Activated T-cell treated with anti-CD3 and anti-CD28 coated beads, Interleukin-2, amount 50 U/mL, for 1 hour (primary cell): ENCODE data around the gene UBR1.
"Not testable (repeated sequence)": the region's sequence is repeated elsewhere in the genome, so short reads cannot be mapped to it uniquely, and the experiment has no call there.

Source experiments
- DNase-seq: peaks from one replicate; pipeline ENCODE4 v3.0.0-alpha.2; 2020

Gene UBR1

DNA sequence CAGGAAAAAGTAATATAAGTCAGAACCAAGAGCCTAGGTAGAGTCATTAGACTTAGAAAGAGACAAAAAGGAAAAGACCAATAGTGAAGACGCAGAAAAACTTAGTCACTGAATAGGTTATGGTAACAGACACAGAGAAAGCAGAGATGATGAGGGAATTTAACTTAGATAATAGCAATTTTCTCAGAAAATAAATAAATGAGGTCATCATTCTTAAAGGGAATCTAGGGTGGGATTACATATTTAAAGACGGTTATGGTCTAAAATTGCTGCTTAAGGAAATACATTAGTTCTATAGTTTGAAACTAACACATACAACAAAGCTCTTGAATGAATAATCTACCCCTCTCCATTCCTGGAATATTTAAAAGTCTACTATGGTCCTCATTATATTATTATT, 59.4 kb downstream of the UBR1 start:
- no peak for DNase-seq

DNA sequence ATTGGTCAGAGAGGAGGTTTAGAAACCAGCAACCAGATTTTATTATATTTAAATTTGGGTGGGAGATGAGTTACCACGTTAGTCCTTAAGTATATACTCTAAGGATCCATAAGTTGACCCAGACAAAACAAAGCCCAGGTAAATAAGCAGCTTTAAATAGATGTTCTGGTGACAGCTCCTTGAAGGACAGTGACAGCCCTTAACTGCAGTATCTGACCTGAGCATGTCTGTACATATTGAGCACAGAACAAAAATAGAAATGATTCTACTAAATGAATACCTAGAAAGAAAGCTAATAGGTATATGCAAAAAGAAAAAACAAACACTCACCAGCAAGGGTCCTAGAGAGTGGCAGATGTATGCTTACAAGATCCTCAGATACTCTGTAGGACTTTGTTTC, 63.0 kb downstream of the UBR1 start:
- DNase-seq, result no peak

DNA sequence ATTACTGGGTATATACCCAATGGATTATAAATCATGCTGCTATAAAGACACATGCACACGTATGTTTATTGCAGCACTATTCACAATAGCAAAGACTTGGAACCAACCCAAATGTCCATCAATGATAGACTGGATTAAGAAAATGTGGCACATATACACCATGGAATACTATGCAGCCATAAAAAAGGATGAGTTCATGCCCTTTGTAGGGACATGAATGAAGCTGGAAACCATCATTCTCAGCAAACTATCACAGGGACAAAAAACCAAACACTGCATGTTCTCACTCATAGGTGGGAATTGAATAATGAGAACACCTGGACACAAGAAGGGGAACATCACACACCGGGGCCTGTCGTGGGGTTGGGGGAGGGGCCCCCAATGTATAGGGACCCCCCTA, 64.8 kb downstream of the UBR1 start:
- not testable (repeated sequence) for DNase-seq

DNA sequence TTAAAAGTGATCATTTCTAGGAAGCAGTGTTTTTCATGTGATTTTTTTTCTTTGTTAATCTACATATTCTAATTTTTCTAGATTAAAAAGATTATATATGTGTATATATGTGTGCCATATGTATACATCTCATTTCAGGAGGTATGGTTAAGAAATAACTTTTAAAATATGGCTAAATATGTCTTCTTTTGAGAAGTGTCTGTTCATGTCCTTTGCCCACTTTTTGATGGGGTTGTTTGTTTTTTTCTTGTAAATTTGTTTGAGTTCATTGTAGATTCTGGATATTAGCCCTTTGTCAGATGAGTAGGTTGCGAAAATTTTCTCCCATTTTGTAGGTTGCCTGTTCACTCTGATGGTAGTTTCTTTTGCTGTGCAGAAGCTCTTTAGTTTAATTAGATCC, 70.6 kb downstream of the UBR1 start:
- not testable (repeated sequence) for DNase-seq

DNA sequence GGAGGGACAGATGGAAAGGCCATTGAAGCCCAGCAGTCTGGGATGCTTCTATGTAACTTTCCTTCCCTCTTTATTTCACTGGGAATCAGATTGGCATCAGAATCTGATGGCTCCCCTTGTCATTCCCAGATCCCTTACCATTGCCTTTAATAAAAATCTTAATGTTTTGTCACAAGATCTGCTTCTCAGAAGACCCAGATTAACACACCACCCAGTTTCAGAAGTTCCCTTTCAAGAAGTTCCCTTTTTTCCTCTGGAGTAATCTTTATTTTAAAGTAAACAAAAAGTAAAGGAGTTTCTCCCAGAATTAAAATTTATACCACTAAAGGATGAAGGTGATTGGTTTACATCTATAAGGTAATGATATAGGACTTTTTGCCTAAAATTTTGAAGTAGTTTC, 76.4 kb downstream of the UBR1 start:
- no peak for DNase-seq

DNA sequence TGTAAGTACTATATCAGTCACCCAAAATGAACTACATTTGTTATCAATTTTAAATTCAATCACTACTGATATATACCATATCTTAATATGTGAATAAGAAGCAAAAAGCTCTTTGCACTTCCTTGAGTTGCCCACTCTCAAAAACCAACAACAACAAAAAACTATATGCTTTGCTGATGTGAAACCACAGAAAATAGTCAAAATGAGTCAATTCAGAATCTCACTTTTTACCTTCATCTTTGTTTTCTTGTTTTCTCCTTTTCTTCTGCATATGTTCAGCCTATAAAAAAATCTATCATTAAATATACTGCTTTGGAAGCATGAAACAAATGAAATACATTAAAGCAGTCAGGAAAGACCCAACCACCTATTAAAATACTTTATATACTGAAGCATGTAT, 80.7 kb downstream of the UBR1 start:
- no peak for DNase-seq

DNA sequence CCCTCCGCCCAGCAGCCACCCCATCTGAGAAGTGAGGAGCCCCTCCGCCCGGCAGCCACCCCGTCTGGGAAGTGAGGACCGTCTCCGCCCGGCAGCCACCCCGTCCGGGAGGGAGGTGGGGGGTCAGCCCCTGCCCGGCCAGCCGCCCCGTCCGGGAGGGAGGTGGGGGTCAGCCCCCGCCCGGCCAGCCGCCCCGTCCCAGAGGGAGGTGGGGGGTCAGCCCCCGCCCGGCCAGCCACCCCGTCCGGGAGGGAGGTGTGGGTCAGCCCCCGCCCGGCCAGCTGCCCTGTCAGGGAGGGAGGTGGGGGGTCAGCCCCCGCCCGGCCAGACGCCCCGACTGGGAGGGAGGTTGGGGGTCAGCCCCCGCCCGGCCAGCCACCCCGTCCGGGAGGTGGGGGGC, 91.2 kb downstream of the UBR1 start:
- DNase-seq, result not testable (repeated sequence)

DNA sequence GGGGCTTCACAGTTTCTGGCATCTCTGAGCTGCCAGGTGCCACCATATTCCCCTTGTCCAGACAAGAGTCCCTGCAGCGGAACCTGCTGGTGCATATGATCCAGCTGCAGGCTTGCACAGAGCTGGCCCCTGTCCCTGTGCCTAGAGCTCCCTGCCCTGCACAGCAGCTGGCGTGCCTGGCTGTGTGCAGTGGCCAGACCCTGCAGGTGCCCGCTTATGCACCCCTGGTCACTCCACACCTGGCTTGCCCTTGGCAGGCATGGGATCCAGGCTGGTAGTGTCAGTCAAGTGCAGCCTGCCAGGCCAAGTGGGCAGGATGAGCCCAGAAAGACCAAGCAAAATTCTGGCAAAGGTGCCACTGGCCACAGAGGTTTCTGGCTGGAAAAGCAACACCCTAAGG, 96.6 kb downstream of the UBR1 start:
- DNase-seq, result no peak

DNA sequence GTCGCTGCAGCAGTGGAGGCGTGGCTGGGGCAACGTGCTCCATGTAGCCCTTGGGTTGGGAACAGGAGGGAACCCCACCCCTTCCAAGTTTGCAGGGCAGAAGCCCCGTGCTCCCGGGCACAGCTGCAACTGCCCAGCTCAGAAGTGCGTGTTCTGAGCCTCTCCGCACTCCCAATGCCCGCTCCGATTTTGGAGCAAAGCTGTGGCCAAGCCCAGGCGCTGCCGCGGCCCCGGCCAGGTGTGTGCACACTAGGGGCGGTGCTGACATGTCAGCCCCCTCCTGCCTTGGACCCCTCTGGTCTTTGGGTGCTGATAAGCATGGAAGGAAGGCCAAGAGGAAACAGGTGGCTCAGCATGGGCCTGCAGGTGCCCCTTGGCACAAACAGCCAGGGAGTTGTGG, 97.7 kb downstream of the UBR1 start:
- no peak for DNase-seq

DNA sequence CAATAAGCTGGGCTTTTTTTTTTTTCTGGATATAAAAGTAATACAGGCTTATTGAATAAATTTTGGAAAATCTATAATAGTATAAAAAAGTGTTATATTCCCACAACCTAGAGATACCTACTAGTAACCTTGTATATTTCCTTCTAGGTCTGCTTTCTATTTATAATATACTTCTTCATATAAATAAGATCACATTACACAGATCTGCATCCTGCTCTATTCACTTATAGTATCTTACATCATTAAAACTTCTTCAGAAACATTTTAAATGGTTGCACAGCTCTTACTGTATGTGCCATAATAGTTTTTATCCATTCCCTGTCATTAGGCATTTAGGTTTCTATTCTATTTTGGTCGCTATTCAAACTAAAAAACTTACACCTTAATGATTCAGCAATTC, 98.3 kb downstream of the UBR1 start:
- DNase-seq, result no peak

DNA sequence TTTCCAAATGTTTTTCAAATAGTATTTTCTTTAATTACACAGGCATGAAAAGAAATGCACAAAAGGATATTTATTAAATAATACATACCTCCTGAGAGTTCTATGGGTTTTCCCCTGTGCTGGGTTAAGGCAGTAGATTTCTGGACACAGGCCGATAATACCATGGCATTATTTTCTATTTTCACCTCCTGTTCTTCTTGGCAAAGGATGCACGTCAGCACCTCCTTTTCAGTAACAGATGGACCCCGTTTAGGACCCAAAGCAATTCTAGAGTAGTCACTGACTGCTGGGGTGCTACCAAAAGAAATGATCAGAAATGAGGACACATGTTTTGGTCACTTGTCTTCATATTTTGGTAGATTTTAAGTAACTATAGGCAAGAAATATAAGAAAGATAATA, 98.8 kb downstream of the UBR1 start:
- DNase-seq, result no peak

DNA sequence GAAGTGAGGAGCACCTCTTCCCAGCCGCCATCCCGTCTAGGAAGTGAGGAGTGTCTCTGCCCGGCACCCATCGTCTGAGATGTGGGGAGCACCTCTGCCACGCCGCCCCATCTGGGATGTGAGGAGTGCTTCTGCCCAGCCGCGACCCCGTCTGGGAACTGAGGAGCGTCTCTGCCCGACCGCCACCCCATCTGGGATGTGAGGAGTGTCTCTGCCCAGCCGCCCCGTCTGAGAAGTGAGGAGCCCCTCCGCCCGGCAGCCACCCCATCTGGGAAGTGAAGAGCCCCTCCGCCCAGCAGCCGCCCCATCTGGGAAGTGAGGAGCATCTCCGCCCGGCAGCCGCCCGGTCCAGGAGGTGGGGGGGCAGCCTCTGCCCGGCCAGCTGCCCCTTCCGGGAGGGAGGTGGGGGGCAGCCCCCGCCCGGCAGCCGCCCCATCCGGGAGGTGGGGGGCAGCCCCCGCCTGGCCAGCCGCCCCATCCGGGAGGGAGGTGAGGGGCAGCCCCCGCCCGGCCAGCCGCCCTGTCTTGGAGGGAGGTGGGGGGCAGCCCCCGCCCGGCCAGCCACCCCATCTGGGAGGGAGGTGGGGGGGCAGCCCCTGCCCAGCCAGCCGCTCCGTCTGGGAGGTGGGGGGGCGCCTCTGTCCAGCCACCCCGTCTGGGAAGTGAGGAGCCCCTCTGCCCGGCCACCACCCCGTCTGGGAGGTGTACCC, 100.8 kb downstream of the UBR1 start:
- not testable (repeated sequence) for DNase-seq

DNA sequence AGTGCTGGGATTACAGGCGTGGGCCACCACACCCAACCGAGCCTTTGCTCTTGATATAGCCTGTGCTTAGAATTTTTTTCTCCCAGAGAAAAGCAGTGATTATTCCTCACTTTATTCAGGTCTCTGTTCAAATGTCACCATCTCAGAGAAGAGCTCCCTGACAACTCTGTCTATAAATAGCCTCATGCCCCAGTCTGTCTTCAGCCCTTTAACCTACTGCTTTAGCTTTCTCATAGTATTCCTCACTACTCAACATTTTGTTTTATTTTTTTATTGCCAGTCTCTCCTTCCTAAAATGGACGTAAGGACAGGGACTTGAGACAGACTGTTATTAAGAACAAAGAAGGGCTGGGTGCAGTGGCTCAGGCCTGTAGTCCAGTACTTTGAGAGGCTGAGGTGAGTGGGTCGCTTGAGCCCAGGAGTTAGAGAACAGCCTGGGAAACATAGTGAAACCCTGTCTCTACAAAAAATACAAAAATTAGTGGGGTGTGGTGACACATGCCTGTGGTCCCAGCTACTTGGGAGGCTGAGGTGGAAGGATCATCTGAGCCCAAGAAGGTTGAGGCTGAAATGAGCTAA, 106.5 kb downstream of the UBR1 start:
- no peak for DNase-seq

DNA sequence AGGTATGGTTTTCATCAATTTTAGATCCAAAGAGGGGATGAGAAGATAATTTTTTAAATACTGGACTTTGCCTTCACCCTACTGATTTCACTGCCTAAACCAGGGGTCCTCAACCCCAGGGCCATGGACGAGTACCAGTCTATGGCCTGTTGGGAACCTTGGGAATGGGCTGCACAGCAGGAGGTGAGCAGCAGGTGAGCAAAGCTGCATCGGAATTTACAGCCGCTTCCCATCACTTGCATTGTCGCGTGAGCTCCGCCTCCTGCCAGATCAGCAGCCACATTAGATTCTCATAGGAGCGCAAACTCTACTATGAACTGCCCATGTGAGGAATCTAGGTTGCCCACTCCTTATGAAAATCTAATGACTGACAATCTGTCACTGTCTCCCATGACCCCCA, 109.0 kb downstream of the UBR1 start:
- no peak for DNase-seq

DNA sequence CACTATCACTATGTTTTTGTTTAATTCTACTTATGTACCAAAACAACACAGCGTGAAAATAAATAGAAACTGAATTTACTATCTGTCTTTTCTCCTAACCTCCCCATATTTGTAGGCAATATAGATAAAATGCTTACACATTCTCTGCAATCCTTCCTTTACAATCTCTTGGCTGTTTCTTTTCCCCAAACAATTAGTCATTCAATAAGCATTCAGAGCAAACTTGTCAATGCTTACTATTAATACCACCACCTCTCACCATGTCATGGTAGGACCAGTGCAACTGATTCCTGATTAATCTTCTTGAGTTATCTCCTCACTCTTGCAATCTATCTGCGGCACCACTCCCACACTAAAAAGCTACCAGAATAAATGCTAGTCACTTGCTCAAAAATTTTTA, 111.3 kb downstream of the UBR1 start:
- DNase-seq, result no peak

DNA sequence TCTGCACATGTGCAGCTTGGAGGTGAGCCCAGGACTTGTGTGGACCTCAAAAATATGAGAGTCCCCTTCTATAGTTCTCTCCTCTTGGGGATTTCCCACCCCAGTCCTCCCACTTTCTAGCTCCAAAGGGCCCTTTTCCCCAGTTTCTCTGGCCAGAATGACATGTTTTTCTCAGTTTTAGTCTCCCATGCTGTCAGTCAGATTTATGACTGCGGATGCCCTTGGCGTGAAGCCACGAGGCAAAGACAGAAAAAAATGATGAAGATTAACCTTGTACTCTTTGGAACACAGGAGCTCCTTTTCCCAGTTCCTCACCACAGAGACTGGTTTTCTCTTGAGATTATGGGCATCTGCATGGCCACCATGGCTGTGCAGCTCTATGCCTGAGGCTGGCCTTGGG, 113.2 kb downstream of the UBR1 start:
- no peak for DNase-seq

DNA sequence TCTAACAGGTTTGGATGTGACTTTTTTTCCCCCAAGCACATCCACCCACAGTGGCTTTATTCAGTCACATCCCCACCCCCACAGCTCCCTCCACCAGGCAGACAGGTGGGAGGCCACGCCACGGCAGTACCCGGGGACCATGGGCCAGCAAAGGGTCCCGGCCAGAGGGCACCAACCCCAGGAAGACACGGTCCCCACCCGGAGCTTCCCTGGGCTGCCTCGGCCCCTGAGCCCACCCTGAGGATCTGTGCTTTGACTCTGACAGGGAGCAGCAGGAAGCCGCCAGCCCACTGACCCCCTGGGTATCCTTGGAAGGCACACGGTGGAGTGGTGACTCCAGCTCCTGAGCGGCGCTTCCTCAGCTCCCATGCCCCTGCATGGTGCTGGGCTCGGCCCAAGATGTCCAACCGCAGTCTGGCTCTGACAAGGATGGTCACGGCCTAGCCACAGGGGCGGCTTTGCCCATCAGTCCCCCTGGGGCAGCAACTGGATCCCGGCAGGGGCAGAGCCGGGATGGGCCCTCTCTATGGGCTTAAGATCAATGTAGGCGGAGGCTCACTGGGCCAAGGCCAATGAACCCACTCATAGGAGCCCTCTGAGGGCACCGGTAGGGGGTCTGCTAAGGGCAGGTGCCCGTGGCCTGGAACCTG, 119.0 kb downstream of the UBR1 start:
- no peak for DNase-seq

DNA sequence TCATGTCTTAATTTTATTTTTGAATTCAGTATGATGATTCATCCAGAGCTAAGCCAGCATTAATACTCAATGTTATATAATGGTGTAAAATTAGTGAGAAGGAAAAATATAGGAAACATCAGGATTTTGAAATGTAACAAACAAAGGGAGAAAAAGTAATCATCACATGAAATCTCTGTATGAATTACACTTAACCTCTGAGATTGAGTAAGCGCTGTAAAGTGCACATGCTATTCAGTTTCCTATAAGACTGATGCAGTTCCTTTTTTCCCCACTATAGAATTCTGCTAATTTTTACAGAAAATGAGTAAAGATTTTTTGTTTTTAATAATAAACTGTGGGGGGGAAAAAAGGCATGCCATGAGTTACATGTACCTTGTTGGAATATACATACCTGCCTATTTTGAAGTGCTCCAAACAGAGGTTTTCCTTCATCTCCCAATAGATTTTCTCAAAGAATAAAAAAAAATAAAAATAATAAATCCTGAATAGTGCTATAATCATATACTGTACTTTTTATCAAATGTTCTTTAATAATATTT, 121.3 kb downstream of the UBR1 start:
- DNase-seq, result no peak

DNA sequence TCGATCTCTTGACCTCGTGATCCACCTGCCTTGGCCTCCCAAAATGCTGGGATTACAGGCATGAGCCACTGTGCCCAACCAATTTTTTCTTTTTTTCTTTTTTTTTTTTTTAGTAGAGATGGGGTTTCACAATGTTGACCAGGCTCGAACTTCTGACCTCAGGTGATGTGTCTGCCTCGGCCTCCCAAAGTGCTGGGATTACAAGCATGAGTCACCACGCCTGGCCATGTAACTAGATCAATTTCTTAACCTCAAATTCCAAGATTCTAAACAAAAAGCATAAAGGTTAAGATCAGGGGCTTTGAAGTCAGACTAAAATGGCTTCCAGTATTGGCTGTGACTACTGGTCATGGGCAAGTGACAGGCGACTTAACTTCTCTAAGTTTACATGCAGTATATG, 126.7 kb downstream of the UBR1 start:
- DNase-seq, result not testable (repeated sequence)

DNA sequence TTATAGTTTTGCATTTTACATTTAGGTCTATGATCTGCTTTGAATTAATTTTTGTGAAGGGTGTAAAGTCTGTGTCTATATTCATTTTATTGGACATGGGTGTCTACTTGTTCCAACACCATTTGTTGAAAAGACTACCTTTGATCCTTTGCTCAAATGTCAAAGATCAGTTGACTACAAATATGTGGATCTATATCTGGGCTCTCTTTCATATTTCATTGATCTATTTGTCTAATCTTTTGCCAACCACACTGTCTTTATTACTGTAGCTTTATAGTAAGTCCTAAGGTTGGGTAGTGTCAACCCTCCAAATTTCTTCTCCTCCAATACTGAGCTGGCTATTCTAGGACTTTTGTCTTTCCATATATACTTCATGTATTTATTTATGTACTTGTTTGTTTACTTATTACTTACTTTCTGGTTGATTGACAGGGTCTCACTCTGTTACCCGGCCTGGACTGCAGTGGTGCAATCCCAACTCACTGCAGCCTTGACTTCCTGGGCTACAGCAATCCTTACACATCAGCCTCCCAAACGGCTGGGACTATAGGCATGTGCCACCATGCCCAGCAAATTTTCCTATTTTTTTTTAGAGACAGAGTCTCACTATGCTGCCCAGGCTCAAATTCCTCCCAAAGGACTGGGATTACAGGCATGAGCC, 131.5 kb downstream of the UBR1 start:
- no peak for DNase-seq

DNA sequence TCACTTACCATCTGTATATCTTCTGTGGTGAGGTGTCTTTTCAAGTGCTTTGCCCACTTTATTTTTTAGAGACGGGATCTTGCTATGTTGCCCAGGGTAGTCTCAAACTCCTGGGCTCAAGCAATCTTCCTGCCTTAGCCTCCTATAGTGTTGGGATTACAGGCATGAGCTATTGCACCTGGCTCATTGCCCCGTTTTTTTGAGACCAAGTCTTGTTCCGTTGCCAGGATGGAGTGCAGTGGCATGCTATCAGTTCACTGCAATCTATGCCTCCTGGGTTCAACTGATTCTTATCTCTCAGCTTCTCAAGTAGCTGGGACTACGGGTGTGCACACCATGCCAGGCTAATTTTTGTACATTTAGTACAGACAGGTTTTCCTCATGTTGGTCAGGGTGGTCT, 132.7 kb downstream of the UBR1 start:
- DNase-seq, result no peak

DNA sequence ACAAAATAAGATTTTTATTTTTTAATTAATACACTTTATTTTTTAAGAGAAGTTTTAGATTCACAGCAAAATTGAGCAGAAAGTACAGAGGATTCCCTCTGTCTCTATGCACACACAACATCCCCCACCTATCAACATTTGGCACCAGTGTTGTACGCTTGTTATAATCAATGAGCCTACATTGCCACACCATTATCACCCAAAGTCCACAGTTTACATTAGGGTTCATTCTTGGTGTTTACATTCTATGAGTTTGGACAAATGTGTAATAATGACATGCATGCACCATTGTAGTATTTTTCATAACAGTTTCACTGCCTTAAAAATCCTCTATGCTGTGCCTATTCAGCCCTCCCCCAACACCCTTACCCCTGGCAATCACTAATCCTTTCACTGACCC, 134.0 kb downstream of the UBR1 start:
- DNase-seq, result no peak

DNA sequence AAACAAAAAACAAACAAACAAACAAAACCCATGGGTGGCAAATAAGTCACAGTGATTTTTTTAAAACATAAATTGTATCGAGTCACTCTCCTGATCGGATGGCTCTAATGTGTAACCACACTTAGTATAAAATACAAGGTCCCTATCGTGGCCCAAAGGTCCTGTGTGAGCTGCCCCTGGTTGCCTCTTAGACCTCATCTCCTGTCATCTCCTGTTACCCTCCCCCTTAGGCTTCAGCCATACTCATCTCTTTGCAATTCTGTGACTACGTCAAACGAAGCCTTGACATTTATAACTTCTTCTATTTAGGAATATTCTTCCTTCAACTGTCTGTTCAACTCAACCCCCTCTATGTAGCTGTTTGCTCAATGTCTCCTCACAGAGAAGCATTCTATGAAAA, 141.4 kb downstream of the UBR1 start:
- no peak for DNase-seq

DNA sequence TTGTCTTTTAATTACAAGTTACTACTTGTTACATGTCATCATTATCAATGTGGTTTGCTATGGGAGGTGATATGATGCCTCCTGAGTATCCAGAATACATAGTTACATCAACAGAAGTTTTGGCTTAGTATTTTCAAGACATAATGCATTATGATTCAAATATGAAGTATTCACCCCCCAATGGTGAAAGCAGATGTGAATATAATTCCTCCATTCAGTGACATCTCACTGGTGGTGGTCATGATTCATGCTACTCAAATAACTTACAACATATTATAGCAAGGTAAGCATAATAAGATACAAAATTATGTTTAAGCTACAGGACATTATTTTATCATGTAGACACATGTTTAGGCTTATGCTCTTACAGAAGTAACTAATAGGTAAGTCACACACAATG, 150.3 kb downstream of the UBR1 start:
- no peak for DNase-seq
